A172 (cell line): ENCODE results near the gene SLC29A3. TPM values are rescaled to one million over a fixed set of nuclear protein-coding genes. Genes with fewer than 3 reads are reported as not detected.

Experiments
- DNase-seq: peaks from one replicate; pipeline ENCODE4 v3.0.0-alpha.2; 2015; ENCODE audit warnings: low spot score
- total RNA-seq: library from RNA; depleted of rRNA; stranded (reverse); fragments of >200 nt; shearing (Covaris generic); gene quantifications from 2 replicates; pipeline ENCODE4 v1.2.3, GENCODE V29; 2014

The SLC29A3 gene
- total RNA-seq, 1 experiment from 2014 or later, result 1.9 TPM

DNA sequence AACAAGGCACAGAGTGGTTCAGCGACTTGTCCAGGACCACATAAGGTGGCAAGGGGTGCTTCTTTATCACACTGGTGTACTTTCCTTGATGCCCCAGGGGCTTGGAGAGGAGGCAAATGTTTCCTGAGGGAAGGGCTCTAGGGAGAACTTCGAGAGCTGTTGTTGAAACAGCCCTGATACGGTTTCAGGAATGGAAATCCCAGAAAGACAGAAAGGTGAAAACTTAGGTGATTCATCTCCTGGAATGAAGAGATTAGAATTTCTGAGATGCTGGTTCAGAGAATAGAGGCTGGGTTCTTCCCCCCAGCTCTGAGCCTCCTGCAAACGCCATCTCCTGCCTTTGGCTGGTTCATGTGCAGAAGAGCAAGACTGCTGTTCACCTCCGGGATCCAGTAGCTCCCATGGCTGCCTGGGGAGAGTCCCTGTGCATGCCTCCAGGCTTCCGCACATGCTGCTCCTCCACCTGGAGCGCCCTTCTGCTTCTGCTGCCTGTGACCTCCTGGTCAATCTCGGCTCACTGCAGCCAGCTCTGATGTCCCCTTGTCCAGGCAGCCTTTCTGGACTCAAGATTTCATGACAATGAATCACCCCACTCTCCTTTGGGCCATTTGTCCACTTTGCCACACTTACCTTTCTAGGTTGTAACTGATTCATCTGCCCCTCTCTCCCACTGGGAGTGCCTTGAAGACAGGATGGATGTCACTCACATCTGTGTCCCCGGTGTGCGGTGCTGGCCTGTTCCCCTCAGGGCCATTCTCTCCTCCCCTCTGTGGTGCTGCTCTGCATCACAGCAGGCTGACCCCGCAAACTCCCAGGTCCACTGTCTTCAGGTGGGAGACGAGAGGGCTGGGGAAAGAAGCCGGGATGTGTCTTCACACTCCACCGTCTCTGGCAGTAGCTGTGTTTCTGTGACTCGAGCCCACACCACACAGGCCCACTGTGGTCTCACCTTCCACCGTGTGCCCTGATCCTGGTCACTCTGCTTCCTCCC, 74.0 kb downstream of the SLC29A3 start:
- DNase-seq, result no peak

GRCh38 chr10:71393841-71394475, 74.9 kb downstream of the SLC29A3 start:
- DNase-seq, result no peak

- no peak for DNase-seq
These were observed 76.0 kb downstream of the SLC29A3 start for GRCh38 chr10:71394926-71395562.

DNA sequence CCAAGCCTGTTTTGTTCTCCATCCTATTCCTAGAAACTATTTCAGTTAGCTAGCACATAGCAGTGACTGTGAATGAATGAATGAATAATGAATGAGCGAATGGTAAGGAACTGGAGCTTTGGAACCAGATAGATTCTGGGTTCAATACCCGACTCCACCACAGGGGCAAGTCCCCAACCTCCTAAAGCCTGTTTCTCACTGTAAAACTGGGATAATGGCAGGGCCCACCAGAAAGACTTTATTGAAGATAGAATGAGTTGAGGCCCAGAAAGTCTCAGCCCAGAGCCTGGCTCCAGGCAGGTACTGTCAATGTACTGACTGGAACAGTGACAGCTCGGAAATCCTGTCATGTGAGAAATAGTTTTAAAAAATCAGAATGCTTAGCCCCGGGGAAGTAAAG, 76.6 kb downstream of the SLC29A3 start:
- DNase-seq, result no peak

GRCh38 chr10:71396084-71396710, 77.1 kb downstream of the SLC29A3 start:
- no peak for DNase-seq

DNA sequence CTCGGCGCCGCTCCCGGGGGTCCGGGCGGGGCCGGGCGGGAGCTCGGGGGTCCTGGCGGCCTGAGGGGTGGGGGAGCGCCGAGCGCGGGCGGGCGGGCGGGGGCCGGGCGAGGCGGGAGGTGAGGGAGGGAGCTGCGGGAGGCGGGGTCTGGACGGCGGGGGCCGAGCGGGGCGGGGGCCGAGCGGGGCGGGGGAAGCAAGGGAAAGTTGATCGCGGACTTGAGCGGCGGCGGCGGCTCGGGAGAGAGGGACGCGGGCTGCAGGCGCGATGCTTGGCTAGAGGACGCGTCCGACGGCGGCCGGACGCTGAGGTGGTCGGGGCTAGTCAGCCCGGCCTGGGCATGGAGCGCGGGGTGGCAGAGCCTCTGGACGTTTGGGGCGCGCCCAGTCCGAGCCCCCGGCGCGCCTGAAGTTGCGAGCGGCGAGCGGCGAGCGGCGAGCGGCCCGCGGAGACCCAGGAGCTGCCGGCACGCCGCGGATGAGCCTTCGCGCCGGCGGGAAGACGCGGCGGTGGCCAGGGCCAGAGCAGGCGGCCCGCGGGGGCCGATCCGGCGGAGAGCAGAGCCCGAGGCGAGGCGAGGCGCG, 77.7 kb downstream of the SLC29A3 start, which contains the start of gene CDH23:
Gene CDH23, plus strand, starts transcription at position 210 of the 585 bp plus-strand sequence. CDS start 42,912 bp downstream, outside the sequence.
- no peak for DNase-seq

- DNase-seq, result no peak
These were observed 78.5 kb downstream of the SLC29A3 start for GRCh38 chr10:71397296-71398212.

GRCh38 chr10:71398976-71399375, 79.9 kb downstream of the SLC29A3 start:
- DNase-seq, result no peak

DNA sequence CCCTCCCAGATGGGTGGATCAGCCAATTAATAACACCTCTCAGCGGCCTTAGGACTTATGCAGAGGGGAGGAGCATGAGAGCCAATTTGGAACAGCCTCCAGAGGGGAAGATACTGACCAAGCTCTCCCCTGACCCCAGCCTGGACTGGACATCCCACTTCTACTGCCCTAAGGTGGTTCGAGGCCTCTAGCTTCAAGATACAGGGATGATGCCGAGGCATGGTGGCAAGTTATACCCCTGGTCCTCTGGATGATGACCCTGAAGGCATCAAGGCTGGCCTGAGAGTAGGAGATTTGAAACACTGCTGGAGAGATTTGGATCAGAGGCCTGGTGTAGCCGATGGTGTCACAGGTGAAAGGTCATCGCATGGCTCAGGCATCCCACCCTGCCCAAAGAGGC, 80.9 kb downstream of the SLC29A3 start:
- no peak for DNase-seq

- no peak for DNase-seq
These were observed 82.0 kb downstream of the SLC29A3 start for GRCh38 chr10:71401056-71401455.

- DNase-seq, result no peak
These were observed 82.9 kb downstream of the SLC29A3 start for GRCh38 chr10:71402005-71402404.

DNA sequence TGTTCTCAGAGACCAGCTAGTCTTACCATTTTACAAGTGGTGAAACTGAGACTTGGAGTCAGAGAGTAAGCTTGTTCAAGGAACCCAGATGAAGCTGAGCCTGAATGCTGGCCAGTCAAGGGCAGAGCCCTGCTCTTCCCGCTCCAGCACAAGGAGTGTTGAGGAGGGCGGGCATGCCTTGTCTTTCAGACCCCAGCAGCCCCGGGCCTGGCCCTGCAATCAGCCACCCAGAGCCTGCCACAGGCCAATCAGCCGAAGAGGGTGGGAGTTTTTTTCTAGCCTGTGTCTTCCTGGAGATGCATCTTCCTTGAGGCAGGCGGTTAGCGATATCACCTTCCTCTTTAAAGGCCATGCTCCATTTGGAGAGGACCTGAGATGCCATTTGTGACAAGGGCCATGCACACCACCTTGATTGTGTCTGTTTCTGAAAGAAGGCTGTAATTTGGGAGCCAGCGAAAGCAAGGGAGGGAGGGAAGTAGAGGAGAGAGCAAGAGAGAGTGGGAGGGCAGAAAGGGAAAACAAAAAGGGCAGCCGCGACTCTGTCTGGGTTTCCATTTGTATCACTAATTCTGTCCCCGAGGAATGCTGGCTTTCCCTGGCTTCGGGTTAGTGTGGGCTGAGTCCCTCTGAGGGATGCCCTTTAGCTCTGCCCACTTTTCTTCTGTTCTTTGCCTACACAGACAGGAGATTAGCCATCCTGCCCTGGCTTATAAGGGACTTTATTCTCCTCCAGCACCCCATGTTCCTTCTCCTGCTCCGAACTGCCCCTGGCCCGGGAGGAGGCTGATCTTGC, 85.6 kb downstream of the SLC29A3 start:
- DNase-seq, result no peak

GRCh38 chr10:71406878-71407277, 87.8 kb downstream of the SLC29A3 start:
- no peak for DNase-seq

GRCh38 chr10:71408436-71409225, 89.6 kb downstream of the SLC29A3 start:
- no peak for DNase-seq

DNA sequence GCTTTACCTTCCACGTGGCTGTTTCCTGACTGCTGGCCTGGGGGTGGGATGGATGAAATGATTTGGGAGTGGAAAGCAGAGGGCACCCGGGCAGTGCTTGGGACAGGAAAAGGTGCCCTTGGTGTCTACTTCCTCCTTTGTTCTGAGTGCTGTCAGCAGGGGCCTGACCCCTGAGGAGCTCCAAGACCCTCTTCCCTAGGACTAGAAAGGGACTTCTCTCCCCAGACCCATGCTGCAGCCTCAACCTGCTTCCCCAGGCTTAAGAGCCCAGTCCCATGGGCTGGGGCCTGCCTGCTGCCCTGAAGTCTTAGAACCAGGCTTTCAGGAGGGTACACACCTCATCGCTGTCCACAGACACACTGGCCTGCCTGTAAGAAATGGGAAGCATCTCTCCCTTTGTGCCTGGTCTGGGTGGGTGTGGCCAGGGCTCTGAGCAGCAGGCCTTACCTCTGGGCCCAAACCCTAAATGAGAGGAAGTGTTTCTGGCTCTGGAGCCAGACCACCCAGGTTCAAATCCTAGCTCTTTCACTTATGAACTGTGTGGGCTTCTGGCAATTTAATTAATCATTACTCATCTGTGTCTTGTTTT, 90.6 kb downstream of the SLC29A3 start:
- no peak for DNase-seq
